SK-N-SH treated with all-trans-retinoic acid at 6 μM for 48 hours (cell line): ENCODE data around the gene PLEKHG2.

Experiments
- CSRNP3 ChIP-seq: fragments of 250-450 bp; sonication (Bioruptor Pico); IDR thresholded peaks from 2 replicates; pipeline ENCODE4 v1.5.1; 2021; ENCODE audit warnings: mild to moderate bottlenecking, moderate library complexity
- OSR1 ChIP-seq: fragments of 250-450 bp; sonication (Bioruptor Pico); IDR thresholded peaks from 2 replicates; pipeline ENCODE4 v1.8.0; 2022; ENCODE audit warnings: moderate library complexity, mild to moderate bottlenecking, inconsistent platforms
- RARB ChIP-seq: fragments of 250-450 bp; sonication (Bioruptor Pico); IDR thresholded peaks from 2 replicates; pipeline ENCODE4 v1.8.0; 2021; ENCODE audit warnings: mild to moderate bottlenecking, moderate library complexity
- TSHZ2 ChIP-seq: fragments of 250-450 bp; sonication (Bioruptor Pico); IDR thresholded peaks from 2 replicates; pipeline ENCODE4 v1.5.0; 2020; ENCODE audit warnings: mild to moderate bottlenecking, moderate library complexity
- ZC3H10 ChIP-seq: fragments of 250-450 bp; sonication (Bioruptor Pico); IDR thresholded peaks from 2 replicates; pipeline ENCODE4 v1.5.1; 2021; ENCODE audit warnings: mild to moderate bottlenecking, moderate library complexity
- ZFP30 ChIP-seq: fragments of 450-650 bp; formaldehyde crosslinking; IDR thresholded peaks from 2 replicates; pipeline ENCODE4 v1.5.0; 2022; ENCODE audit warnings: mild to moderate bottlenecking, moderate library complexity
- ZNF70 ChIP-seq: fragments of 450-650 bp; formaldehyde crosslinking; IDR thresholded peaks from 2 replicates; pipeline ENCODE4 v1.5.0; 2020; ENCODE audit warnings: mild to moderate bottlenecking, moderate library complexity

GRCh38 chr19:39405958-39406655, 6.4 kb upstream of the PLEKHG2 start:
- TF ChIP-seq ZNF70 (CRISPR knock-in tag), result no peak
- TF ChIP-seq CSRNP3 (CRISPR knock-in tag), result no peak
- no peak for TF ChIP-seq RARB (CRISPR knock-in tag)
- TF ChIP-seq ZFP30 (CRISPR knock-in tag), result no peak
- TF ChIP-seq ZC3H10 (CRISPR knock-in tag), result no peak
- TF ChIP-seq OSR1 (CRISPR knock-in tag), result no peak
- TF ChIP-seq TSHZ2, result no peak
